GM21737 (cell line): ENCODE results near the gene TMEM81.

Experiments
- ATAC-seq: cut with Tn5 transposase; IDR thresholded peaks from one replicate; pipeline ENCODE4 v1.9.1; 2021; ENCODE audit warnings: mild to moderate bottlenecking, moderate library complexity; ENCODE audit not compliant: unreplicated experiment

TMEM81 gene, protein sequence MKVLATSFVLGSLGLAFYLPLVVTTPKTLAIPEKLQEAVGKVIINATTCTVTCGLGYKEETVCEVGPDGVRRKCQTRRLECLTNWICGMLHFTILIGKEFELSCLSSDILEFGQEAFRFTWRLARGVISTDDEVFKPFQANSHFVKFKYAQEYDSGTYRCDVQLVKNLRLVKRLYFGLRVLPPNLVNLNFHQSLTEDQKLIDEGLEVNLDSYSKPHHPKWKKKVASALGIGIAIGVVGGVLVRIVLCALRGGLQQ

DNA sequence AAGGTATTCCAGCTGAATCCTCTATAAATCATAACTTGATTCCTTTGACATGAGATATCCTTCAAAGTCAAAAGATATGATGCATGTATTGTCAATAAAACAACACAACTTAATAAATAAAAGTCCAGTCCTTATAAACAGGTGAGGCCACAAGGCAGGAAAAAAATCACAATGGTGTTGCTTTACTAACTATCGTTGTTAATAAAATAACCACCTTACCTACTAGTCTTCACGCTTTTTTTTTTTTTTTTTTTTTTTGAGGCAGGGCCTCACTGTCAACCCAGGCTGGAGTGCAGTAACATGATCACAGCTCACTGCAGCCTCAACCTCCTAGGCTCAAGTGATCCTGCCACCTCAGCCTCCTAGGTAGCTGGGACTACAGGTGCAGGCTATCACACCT, at the start of gene TMEM81:
TMEM81 (minus strand) TSS at position 101 of the 400 bp plus-strand sequence. CDS start 140 bp downstream, outside the sequence.
- no peak for ATAC-seq

DNA sequence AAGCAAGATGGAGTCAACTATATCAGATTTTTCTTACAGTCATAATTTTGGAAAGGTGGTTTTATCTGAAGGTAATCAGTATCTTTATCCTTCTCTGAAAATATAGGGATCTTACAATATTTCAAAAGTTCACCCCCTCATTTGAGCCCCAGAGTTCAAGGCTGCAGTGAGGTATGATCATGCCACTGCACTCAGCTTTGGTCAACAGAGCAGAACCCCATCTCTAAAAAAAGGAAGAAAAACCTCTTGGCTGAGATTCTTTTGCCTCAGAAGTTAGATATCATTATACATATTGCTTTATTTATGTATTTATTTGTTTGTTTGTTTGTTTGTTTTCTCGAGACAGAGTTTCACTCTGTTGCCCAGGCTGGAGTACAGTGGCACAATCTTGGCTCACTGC, 49.0 kb upstream of the TMEM81 start:
- ATAC-seq: no peak

DNA sequence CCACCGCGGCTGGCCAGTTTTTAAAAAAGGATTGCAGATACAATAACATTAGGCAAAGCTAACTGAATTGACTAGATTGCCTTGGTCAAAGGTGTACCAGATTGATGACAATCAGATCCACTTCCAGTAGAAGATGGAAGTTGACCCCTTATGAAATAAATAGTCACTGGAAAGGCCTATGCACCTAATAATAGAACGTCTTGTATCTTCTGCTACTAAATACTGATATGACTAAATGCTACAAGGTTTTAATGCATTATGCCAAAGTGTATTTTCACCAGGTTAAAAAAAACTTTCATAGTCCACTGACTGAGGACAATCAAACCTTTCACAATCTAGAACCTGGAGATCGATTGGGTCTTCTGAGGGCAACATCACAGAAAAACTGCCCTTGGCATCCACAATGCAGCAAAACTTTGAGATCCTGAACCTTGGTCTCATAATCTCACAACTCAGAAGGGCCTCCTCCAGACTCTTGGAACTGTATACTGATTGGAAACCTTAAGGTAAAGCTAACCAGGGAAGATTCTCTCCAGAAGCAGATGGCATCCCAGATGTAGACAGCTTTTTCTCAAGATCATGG, 45.3 kb upstream of the TMEM81 start:
- no peak for ATAC-seq

DNA sequence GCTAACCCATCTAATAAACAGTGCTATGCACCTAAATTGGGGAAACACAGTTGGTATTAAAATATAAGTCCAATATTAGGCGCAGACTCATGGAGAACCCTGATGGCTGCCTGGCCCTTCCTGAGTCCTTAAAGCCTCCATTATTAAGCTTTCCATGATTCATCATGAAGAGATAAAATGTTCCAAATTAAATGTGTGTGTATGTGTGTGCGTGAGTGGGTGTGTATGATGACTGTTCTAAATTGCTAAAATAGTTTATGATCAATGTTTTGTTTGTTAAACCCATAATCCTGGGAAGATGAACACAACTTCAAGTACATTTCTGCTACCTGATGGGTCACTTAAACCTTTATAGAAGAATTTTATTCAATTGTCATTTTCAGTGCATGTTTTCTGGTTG, 43.8 kb upstream of the TMEM81 start:
- ATAC-seq: no peak

DNA sequence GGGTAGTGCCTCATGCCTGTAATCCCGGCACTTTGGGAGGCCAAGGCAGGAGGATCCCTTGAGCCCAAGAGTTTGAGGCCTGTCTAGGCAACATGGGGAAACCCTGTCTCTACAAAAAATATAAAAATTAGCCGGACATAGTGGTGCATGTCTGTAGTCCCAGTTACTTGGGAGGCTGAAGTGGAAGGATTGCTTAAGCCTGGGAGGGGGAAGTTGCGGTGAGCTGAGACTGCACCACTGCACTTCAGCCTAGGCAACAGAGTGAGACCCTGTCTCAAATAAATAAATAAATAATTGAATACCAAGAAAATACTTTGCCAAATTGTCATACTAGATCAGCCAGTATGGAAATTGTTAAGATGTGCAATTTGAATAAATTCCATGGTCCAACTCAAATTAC, 43.4 kb upstream of the TMEM81 start:
- ATAC-seq: no peak

DNA sequence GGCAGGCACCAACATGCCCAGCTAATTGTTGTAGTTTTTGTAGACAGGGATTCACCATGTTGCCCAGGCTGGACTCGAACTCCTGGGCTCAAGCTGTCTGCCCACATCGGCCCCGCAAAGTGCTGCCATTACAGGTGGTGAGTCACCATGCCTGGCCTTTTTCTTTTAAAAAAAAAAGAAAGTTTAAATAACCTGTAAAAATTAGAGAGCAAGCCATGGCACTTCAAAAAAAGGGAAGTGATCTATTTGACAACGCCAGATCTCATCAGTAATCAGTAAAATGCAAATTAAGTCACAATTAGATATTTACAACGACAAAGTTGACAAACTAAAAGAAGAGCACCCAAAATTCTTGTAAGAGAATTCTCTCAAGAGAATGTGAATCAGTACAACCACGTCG, 40.5 kb upstream of the TMEM81 start:
- no peak for ATAC-seq

DNA sequence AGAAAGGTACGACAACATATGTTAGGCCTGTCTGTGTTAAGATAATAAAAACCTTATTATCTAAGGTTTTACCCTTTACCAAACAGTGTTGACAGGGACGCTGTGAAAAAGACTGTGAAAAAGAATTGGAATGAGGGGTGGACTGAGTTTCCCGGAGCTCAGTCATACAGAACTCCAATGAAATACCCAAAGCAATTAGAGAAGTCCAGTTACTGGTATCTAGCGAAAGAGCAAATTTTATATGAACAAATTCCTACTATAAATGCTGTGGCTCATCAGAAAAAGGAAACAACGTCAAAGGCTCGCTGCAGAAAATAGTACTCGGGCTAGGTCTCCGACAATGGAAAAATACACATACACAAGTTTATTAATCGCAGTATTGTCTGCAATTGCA, 38.2 kb upstream of the TMEM81 start:
- peak; percentile 11 for ATAC-seq

DNA sequence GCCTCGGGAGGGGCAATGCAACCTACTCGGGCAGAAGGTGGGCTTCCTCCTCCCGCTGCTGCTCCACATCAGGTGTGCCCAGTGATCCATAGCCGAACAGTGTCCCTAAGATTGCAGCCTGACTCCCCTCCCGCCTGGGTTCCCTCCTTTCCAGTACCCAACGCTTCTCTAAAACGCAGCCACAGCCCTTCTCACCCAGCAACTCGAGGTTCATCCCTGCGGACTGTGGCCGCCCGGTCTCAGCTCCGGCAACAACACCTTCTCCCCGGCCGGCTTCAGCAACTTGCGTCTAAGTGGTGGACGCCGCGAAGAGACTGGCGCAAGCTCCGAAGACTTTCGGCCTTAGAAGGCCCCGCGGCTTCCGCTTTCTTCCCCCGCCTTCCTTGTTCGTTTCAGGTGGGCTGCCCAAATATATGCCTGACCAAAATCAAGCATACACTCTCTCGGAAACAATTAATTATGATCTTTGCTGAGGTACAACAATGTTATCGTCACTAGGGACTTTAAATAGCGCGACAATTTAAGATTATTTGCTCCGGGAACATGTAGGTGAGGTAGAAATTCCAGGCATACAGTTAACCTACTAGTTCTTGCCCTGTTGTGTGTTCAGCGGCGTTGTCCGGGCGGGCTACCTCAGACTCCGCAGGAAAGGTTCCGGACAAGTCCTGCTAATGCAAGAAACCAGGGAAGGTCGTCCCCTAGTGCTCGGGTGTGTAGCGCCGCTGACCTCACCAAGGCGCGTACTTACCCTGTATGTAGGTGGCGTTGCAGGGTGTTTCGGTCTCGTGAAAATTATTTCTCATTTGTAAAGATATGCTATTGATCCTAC, 37.6 kb upstream of the TMEM81 start, which contains the start of gene RBBP5:
RBBP5 (minus strand) TSS at position 319 of the 829 bp plus-strand sequence; CDS start at position 214, 105 bp downstream.
- ATAC-seq: peak; percentile 90

DNA sequence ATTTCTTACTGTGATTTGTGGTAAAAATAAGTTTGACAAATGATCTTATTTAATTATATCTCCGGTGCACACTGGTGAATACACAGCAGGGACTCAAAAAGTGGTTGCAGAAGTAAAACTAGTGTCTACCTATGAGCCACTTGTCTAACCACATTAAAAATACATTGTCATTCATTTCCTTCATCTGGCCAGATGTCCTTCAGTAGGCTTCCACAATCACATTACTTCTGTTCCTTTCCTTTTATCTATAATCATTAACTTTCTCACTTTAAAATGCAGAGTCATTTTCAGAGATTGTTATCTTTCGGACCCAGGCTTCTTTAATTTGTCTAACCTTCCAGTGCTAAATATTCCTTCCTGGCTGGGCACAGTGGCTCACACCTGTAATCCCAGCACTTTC, 34.5 kb upstream of the TMEM81 start:
- no peak for ATAC-seq

DNA sequence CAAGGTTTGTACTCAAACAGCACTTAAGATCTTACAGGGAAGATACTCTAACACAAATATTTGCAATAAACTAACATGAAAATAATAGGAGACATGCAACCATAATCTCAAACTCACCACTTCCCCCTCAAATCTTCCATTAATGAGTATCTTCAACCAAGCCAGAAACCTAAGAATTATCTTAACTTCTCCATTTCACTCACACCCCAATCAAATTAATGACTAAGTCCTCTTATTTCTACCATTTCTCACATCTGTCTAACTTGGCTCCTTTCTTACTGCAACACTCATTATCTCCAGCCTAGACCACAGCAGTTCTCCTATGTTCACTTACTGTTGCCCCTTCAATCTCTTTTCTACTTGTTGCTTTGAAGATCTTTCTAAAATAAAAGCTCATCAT, 27.1 kb upstream of the TMEM81 start:
- no peak for ATAC-seq

DNA sequence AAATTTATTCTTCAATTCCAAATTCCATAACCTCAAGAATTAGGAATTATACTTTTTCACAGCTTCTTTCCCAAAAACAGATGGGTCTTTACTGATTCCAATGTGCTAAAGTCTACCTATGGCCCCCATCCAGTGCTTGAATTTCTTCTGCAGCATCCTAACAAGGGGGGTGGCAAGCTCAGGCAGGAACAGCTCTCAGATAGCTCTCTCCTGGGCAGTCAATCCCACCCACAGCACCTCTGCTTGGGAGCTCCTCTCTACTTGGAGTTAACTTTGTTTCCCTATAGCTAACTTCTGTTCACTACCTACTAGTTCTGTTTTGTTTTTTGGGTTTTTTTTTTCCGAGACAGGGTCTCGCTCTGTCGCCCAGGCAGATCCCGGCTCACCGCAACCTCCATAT, 25.5 kb upstream of the TMEM81 start:
- ATAC-seq: no peak

DNA sequence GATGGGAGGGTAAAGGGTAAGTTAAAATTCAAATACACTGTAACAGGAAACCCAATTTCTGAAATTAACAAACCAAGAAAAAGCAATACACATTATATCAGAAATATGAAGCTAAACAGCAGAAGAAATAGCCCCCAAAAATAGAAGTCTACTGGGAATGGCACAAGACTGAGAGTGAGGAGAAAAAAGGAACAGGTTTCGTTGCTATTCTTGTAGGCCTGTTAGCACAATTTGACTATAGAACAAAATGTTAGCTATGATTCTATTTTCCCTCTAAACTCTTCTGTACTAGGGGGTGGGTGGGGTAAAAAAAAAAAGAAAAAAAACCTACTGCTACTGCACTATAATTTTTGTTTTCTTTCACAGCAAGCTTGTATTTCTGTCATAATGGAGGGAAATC, 25.0 kb upstream of the TMEM81 start:
- ATAC-seq: no peak

DNA sequence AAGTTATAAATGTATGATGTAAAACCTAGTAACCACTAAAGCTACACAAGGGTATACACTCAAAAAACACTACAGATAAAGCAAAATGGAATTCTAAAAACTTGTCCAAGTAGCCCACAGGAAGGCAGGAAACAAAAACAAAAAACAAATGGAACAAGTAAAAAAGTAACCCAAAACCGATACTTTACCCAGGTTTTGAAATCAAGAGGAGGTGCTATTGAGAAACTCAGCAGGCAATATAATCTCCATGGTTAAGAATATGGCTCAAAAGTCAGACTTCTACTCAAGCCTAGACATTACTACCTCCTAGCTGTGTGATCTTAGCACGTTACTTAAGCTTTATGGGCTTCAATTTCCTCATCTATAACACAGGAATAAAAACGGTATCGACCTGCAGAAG, 24.2 kb upstream of the TMEM81 start:
- ATAC-seq: no peak

DNA sequence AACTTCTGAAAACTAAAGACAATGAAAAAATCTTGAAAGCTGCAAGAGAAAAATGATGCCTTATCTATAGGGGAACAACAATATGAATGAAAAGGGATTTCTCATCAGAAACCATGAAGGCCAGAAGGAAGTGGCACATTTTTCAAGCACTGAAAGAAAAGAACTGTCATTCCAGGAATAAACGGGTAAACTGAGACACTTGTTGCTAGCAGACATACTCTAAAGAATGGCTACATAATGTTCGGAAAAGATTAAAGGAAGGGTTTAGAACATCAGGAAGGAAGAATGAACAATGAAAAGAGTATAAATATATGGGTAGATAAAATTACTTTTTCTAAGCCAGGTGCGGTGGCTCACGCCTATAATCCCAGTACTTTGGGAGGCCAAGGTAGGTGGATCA, 23.1 kb upstream of the TMEM81 start:
- ATAC-seq: no peak

DNA sequence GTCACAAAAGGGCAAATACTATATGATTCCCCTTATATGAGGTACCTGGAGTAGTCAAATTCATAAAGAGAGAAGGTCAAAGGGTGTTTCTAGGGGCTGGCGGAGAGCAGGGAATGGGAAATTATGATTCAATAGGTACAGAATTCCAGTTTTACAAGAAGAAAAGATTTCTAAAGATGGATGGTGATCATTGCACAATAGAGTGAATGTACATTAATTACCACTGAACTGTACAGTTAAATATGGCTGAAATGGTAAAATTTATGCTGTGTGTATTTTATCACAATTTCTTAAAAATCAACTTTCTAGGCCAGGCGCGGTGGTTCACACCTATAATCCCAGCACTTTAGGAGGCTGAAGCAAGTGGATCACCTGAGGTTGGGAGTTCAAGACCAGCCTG, 18.1 kb upstream of the TMEM81 start:
- no peak for ATAC-seq

DNA sequence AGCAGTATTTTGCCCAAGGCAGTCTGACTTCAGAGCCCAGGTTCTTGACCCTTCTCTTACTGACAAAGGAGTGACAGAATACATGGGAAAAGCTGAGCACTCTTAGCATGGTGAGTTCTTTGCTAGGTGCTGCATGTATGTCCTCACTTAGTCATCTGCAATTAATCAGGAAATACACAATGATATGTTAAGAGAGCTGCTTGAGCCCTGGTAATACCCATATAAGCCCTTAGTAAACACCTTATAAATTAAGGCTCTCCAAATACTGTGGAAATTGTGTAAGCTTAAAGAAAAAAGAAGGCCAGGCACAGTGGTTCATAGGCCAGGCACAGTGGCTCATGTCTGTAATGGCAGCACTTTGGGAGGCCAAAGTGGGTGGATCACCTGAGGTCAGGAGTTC, 14.0 kb upstream of the TMEM81 start:
- ATAC-seq: no peak

DNA sequence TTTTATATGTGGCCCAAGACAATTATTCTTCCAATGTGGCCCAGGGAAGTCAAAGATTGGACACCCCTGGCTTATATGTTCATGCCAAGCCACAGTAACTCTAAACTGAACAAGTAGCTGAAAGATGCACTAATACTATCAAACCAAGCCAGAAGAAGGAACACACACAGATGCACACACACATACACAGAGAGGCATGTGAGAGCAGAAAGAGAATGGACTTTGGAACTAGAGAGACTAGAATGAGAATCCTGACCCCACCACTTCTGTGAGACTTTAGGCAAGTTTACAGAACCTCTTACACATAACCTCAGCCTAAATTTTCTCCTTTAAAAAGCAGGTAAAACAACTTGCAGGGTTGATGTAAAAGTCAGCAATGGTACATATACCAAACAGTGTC, 11.2 kb upstream of the TMEM81 start:
- ATAC-seq: no peak

DNA sequence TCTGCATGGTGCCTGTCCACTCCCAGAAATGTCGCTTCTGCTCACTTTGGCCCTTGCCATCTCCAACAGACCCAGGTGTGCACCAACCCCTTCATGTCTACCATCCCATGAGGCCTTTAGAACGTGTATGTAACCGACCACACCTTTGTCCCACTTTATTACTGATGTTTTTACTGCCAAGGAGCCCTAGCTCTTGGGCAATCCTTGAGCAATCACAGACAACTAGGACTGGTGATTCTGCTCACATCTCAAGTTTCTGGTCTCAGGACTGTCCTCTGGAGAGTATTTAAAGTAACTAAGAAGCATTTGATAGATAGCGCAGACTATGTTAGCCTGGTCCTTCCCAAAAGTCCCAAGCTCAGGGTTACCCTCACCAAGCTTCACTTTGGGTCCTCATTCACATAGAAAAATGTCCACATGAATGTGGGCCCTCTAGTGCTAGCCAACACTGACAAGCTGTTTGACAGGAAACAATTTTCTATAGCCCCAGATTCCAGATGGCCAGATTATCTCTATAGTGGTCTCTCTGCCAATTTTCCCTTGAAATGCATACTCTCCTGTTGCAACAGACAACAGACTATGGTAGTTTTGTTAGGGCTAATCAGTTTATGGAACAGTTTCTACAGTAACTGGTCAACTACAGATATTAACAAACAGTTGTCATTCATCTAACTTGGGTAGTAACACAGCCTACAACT, 6.9 kb upstream of the TMEM81 start:
- no peak for ATAC-seq

DNA sequence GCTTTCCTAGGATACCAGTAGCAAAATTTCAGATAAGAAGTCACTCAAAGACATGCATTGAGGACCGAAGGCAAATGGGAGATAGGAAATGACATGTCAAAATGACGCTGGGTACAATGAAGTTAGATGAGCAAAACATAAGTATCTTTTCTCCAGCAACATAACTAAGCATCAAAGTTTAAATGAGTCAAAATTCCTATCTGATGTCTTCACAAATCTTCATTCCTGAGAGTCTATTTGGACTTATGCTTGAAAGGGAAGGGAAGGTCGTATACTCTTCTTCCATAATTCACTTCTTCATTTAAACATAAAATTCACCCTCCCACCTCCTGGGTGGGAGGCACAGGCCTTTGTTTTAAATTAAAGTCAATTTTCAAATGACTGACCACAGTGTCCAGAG, 4.1 kb upstream of the TMEM81 start:
- no peak for ATAC-seq

DNA sequence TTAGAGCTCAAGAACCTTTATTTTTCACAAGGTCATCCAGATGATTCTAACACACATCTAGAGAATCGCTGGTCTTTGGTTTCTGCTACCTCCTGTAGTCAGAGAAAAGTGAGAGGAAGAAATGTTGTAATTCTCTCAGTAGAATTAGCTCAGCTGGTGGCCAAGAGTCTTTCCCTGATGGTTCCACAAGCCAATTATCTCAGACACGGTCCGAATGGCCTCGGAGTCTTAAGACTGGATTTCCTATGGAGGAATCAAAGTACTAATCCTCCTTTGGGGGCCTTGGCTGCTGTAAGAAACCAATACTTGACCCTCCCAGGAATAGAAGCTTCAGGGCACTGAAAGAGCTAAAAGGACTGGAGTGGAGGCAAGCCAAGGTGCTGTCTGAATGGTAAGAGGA, 1.8 kb downstream of the TMEM81 start:
- ATAC-seq: no peak

DNA sequence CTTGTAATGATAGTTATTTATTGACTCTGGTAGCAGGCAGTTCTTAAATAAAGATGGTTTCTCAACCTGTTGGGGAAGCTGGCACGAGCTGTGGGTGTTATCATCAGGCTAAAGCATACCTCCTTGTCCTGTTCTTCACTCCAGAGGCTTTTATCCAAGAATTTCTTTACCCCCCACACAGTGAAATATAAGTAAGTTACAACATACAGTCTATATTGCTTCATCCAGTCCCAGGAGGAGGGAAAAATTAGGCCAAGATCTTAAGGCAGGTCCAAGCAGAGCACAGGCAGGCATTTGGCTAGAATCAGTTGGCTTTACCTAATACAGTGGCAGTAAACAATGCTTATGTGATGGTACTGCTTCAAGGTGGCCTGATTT, 6.3 kb downstream of the TMEM81 start:
- no peak for ATAC-seq
